Measurements from ENCODE around the gene PCSK1.

The PCSK1 gene

GRCh38 chr5:96440185-96440538 is 7.1 kb upstream of the PCSK1 start:
- H3K27me3 Mint-ChIP-seq, result peaks cover 31% of the 10 kb centered on the region
- no peak overlapping the region for H3K4me3 Mint-ChIP-seq
- H3K9me3 Mint-ChIP-seq (ENCODE audit: low read depth), result no peaks in the 10 kb centered on the region
- H3K27ac Mint-ChIP-seq, result no peak overlapping the region
- peaks cover 2% of the 10 kb centered on the region for H3K4me1 Mint-ChIP-seq (ENCODE audit: low read depth)
- H3K36me3 Mint-ChIP-seq, result no peaks in the 10 kb centered on the region

GRCh38 chr5:96439477-96440184 is 6.6 kb upstream of the PCSK1 start:
- Mint-ChIP-seq H3K9me3 (ENCODE audit: low read depth) (no peaks in the 10 kb centered on the region), H3K36me3 (no peaks in the 10 kb centered on the region), H3K4me3 (no peak overlapping the region), H3K27me3 (peaks cover 36% of the 10 kb centered on the region), H3K27ac (no peak overlapping the region), H3K4me1 (ENCODE audit: low read depth) (peaks cover 2% of the 10 kb centered on the region)

GRCh38 chr5:96434201-96434645 is 1.2 kb upstream of the PCSK1 start:
- Mint-ChIP-seq H3K27me3 (peaks cover 55% of the 10 kb centered on the region), H3K36me3 (no peaks in the 10 kb centered on the region), H3K4me3 (no peak overlapping the region), H3K27ac (no peak overlapping the region), H3K9me3 (ENCODE audit: low read depth) (no peaks in the 10 kb centered on the region), H3K4me1 (ENCODE audit: low read depth) (peaks cover 11% of the 10 kb centered on the region)

- Mint-ChIP-seq H3K27ac (no peak overlapping the region), H3K9me3 (ENCODE audit: low read depth) (no peaks in the 10 kb centered on the region), H3K4me3 (no peak overlapping the region), H3K36me3 (no peaks in the 10 kb centered on the region), H3K4me1 (ENCODE audit: low read depth) (peaks cover 11% of the 10 kb centered on the region), H3K27me3 (peaks cover 47% of the 10 kb centered on the region)
Observed at GRCh38 chr5:96432216-96433065, 607 bp downstream of the PCSK1 start.

- Mint-ChIP-seq H3K4me1 (ENCODE audit: low read depth) (peaks cover 11% of the 10 kb centered on the region), H3K27ac (no peak overlapping the region), H3K9me3 (ENCODE audit: low read depth) (no peaks in the 10 kb centered on the region), H3K27me3 (peaks cover 48% of the 10 kb centered on the region), H3K4me3 (no peak overlapping the region), H3K36me3 (no peaks in the 10 kb centered on the region)
Observed at GRCh38 chr5:96431376-96432187, 1.5 kb downstream of the PCSK1 start.

- H3K27me3 Mint-ChIP-seq, result peaks cover 21% of the 10 kb centered on the region
- no peaks in the 10 kb centered on the region for H3K36me3 Mint-ChIP-seq
- no peak overlapping the region for H3K4me3 Mint-ChIP-seq
- no peak overlapping the region for H3K27ac Mint-ChIP-seq
- H3K4me1 Mint-ChIP-seq (ENCODE audit: low read depth), result peaks cover 7% of the 10 kb centered on the region
- no peaks in the 10 kb centered on the region for H3K9me3 Mint-ChIP-seq (ENCODE audit: low read depth)
Observed at GRCh38 chr5:96427824-96428223, 5.2 kb downstream of the PCSK1 start.

GRCh38 chr5:96426831-96427230 is 6.2 kb downstream of the PCSK1 start:
- H3K4me1 Mint-ChIP-seq (ENCODE audit: low read depth), result peaks cover 4% of the 10 kb centered on the region
- H3K27ac Mint-ChIP-seq, result no peak overlapping the region
- H3K36me3 Mint-ChIP-seq, result no peaks in the 10 kb centered on the region
- no peaks in the 10 kb centered on the region for H3K9me3 Mint-ChIP-seq (ENCODE audit: low read depth)
- H3K4me3 Mint-ChIP-seq, result no peak overlapping the region
- peaks cover 22% of the 10 kb centered on the region for H3K27me3 Mint-ChIP-seq

GRCh38 chr5:96425443-96425842 is 7.6 kb downstream of the PCSK1 start:
- Mint-ChIP-seq H3K4me3 (no peak overlapping the region), H3K4me1 (ENCODE audit: low read depth) (no peaks in the 10 kb centered on the region), H3K36me3 (no peaks in the 10 kb centered on the region), H3K27me3 (peaks cover 14% of the 10 kb centered on the region), H3K27ac (no peak overlapping the region), H3K9me3 (ENCODE audit: low read depth) (no peaks in the 10 kb centered on the region)

GRCh38 chr5:96415897-96416296 is 17.2 kb downstream of the PCSK1 start:
- no peak overlapping the region for H3K4me3 Mint-ChIP-seq
- H3K27me3 Mint-ChIP-seq, result no peaks in the 10 kb centered on the region
- no peaks in the 10 kb centered on the region for H3K4me1 Mint-ChIP-seq (ENCODE audit: low read depth)
- no peaks in the 10 kb centered on the region for H3K9me3 Mint-ChIP-seq (ENCODE audit: low read depth)
- H3K27ac Mint-ChIP-seq, result no peak overlapping the region
- no peaks in the 10 kb centered on the region for H3K36me3 Mint-ChIP-seq

- Mint-ChIP-seq H3K4me1 (ENCODE audit: low read depth) (no peaks in the 10 kb centered on the region), H3K4me3 (no peak overlapping the region), H3K9me3 (ENCODE audit: low read depth) (no peaks in the 10 kb centered on the region), H3K27ac (no peak overlapping the region), H3K36me3 (no peaks in the 10 kb centered on the region), H3K27me3 (peaks cover 1% of the 10 kb centered on the region)
Observed at GRCh38 chr5:96412868-96413449, 20.1 kb downstream of the PCSK1 start.

GRCh38 chr5:96410013-96410412 is 23.0 kb downstream of the PCSK1 start:
- no peaks in the 10 kb centered on the region for H3K4me1 Mint-ChIP-seq (ENCODE audit: low read depth)
- H3K27me3 Mint-ChIP-seq, result peaks cover 2% of the 10 kb centered on the region
- H3K9me3 Mint-ChIP-seq (ENCODE audit: low read depth), result no peaks in the 10 kb centered on the region
- H3K36me3 Mint-ChIP-seq, result no peaks in the 10 kb centered on the region
- H3K4me3 Mint-ChIP-seq, result no peak overlapping the region
- H3K27ac Mint-ChIP-seq, result no peak overlapping the region

- no peak overlapping the region for H3K27ac Mint-ChIP-seq
- H3K36me3 Mint-ChIP-seq, result no peaks in the 10 kb centered on the region
- H3K4me1 Mint-ChIP-seq (ENCODE audit: low read depth), result no peaks in the 10 kb centered on the region
- H3K27me3 Mint-ChIP-seq, result peaks cover 4% of the 10 kb centered on the region
- no peak overlapping the region for H3K4me3 Mint-ChIP-seq
- H3K9me3 Mint-ChIP-seq (ENCODE audit: low read depth), result no peaks in the 10 kb centered on the region
Observed at GRCh38 chr5:96408841-96409538, 24.1 kb downstream of the PCSK1 start.

GRCh38 chr5:96408210-96408777 is 24.8 kb downstream of the PCSK1 start:
- H3K4me1 Mint-ChIP-seq (ENCODE audit: low read depth), result no peaks in the 10 kb centered on the region
- peaks cover 4% of the 10 kb centered on the region for H3K27me3 Mint-ChIP-seq
- H3K27ac Mint-ChIP-seq, result no peak overlapping the region
- H3K36me3 Mint-ChIP-seq, result no peaks in the 10 kb centered on the region
- H3K9me3 Mint-ChIP-seq (ENCODE audit: low read depth), result no peaks in the 10 kb centered on the region
- H3K4me3 Mint-ChIP-seq, result no peak overlapping the region

- peaks cover 4% of the 10 kb centered on the region for H3K27me3 Mint-ChIP-seq
Observed at GRCh38 chr5:96407436-96407835, 25.6 kb downstream of the PCSK1 start.

More at GRCh38 chr5:96407436-96407835, 25.6 kb downstream of the PCSK1 start:
- H3K9me3 Mint-ChIP-seq (ENCODE audit: low read depth), result no peaks in the 10 kb centered on the region
- no peaks in the 10 kb centered on the region for H3K4me1 Mint-ChIP-seq (ENCODE audit: low read depth)
- no peak overlapping the region for H3K4me3 Mint-ChIP-seq
- no peaks in the 10 kb centered on the region for H3K36me3 Mint-ChIP-seq
- no peak overlapping the region for H3K27ac Mint-ChIP-seq
